HFFc6 (cell line): Measurements from ENCODE around the gene IFT25. TPM values are rescaled to one million over a fixed set of nuclear protein-coding genes. Genes with fewer than 3 reads are reported as not detected.
A peak's percentile ranks its signal among the peaks of the same experiment; 100 is the strongest.

Source experiments
- DNase-seq: peaks from one replicate; pipeline ENCODE4 v3.0.0-alpha.2; 2018
- H3K27ac Mint-ChIP-seq: 2 replicates; pipeline ENCODE4 v1.8.0; 2020; ENCODE audit warnings: mild to moderate bottlenecking, mixed read lengths
- H3K27me3 Mint-ChIP-seq: 2 replicates; pipeline ENCODE4 v1.8.0; 2021; ENCODE audit warnings: mild to moderate bottlenecking, moderate library complexity, mixed read lengths; ENCODE audit not compliant: insufficient read depth
- H3K36me3 Mint-ChIP-seq: 2 replicates; pipeline ENCODE4 v1.8.0; 2021; ENCODE audit warnings: low read depth, mixed read lengths
- H3K4me1 Mint-ChIP-seq: 2 replicates; pipeline ENCODE4 v1.8.0; 2020; ENCODE audit warnings: low read depth, mixed read lengths
- H3K4me3 Mint-ChIP-seq: 2 replicates; pipeline ENCODE4 v1.8.0; 2020; ENCODE audit warnings: mild to moderate bottlenecking, moderate library complexity, mixed read lengths
- H3K9me3 Mint-ChIP-seq: 2 replicates; pipeline ENCODE4 v1.8.0; 2020; ENCODE audit warnings: mild to moderate bottlenecking, mixed read lengths
- total RNA-seq, 6 experiments: library from RNA; stranded (reverse); fragmentation: NEBNext Ultra II Directional; extraction: Animal tissue kit (Norgen Biotek cat#: 25700); gene quantifications; 2 replicates in 1 of 6; 3 replicates in 5 of 6; pipeline ENCODE4 v1.2.3, GENCODE V29; 2021
- TF ChIP-seq, protein P1 (sequence below): fragments of 200-600 bp; sonication (generic); IDR thresholded peaks from 2 replicates; pipeline ENCODE4 v1.5.0; 2021; ENCODE audit warnings: antibody characterized with exemption, mild to moderate bottlenecking

The IFT25 gene
- total RNA-seq, 6 experiments from 2014 or later, result 20.9 to 36.9 (median 35.1) TPM

DNA sequence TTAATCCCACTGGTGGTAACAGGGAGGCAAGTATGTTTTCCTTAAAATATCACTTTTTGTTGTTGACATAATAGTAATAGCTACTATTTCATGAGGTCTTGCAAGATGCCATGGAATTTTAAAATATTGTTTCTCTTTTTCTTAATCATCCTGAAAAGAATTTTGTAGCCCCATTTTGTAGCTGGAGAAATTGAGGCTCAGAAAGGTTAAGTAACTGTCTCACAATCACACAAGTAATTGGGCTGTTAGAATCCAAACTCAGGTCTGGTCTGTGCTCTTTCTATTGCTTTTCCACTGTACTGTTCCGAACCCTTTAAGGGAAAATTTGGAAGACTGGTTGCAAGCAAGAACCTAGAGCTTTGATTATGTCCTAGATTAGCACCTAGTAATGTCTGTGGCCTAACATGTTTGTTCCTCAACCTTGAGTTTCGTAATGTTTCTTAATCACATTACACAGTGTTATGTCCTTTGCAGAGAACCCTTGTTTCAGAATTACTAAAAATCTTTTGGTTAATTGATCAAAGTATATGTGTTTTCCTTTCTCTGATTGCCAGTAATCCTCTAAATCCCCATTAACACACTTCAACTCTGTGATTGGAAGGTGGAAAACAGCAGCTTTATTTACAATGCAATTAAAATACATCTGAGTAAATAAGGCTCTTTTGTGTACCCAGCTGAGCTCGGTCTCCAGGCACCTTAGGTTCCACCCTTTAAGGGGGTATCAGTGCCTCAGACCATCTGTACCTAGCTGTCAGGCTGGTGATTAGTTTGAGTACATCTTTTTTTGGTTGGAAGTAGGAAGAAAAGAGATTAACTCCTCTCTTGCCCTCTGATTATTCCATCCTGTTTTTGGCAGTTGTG is 11.0 kb upstream of the IFT25 start:
- Mint-ChIP-seq H3K9me3 (no peaks in the 10 kb centered on the region), H3K4me1 (peaks cover 27% of the 10 kb centered on the region), H3K36me3 (peaks cover 23% of the 10 kb centered on the region), H3K4me3 (peak overlapping the region; percentile 73), H3K27ac (peak overlapping the region; percentile 96), H3K27me3 (no peaks in the 10 kb centered on the region)
- TF ChIP-seq, protein P1, sequence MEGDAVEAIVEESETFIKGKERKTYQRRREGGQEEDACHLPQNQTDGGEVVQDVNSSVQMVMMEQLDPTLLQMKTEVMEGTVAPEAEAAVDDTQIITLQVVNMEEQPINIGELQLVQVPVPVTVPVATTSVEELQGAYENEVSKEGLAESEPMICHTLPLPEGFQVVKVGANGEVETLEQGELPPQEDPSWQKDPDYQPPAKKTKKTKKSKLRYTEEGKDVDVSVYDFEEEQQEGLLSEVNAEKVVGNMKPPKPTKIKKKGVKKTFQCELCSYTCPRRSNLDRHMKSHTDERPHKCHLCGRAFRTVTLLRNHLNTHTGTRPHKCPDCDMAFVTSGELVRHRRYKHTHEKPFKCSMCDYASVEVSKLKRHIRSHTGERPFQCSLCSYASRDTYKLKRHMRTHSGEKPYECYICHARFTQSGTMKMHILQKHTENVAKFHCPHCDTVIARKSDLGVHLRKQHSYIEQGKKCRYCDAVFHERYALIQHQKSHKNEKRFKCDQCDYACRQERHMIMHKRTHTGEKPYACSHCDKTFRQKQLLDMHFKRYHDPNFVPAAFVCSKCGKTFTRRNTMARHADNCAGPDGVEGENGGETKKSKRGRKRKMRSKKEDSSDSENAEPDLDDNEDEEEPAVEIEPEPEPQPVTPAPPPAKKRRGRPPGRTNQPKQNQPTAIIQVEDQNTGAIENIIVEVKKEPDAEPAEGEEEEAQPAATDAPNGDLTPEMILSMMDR, result no peak
- DNase-seq, result no peak

DNA sequence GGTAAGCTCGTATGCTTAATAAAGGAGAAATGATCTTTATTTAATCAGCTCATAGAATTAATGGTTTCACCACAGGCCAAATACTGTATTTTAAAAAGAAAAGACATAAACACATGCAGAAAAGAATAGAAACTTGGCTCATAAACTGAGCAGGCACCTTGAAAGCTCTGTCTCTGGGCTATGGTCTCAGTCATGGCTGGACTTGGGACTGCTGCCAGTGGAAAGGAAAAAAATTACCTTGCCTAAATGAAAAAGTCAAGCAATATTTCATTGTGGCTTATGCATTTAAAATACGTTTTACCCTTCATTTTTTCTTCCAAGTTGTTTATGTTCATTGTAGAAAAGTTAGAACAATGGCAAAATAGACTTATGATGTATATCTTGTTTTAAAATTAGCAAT is 8.6 kb upstream of the IFT25 start:
- Mint-ChIP-seq H3K4me1 (peaks cover 49% of the 10 kb centered on the region), H3K36me3 (peaks cover 23% of the 10 kb centered on the region), H3K27ac (no peak overlapping the region), H3K27me3 (no peaks in the 10 kb centered on the region), H3K9me3 (no peaks in the 10 kb centered on the region), H3K4me3 (no peak overlapping the region)
- TF ChIP-seq, protein P1, result no peak
- DNase-seq, result no peak

DNA sequence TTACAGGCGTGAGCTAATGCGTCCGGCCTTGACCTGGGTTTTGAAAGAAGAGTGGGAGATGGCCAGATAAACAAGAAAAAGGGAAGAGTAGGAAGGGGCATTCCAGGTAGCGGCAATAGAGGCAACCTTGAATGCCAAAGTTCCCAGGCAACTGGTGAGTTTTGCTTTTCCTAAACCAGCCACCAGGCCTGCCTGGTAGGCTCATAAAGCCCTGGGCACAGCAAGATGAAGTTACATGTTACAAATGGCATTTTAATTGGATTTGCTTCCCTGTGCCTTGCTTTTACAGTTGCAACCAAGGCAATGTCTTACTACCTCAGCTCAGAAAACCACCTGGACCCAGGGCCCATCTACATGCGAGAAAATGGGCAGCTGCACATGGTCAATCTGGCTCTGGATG is 6.2 kb upstream of the IFT25 start:
- H3K27ac Mint-ChIP-seq, result no peak overlapping the region
- peaks cover 18% of the 10 kb centered on the region for H3K36me3 Mint-ChIP-seq
- no peaks in the 10 kb centered on the region; the same call in 1 of the 2 replicates for H3K27me3 Mint-ChIP-seq
- no peak overlapping the region for H3K4me3 Mint-ChIP-seq
- peaks cover 55% of the 10 kb centered on the region for H3K4me1 Mint-ChIP-seq
- DNase-seq, result no peak
- TF ChIP-seq, protein P1, result no peak
- H3K9me3 Mint-ChIP-seq, result no peaks in the 10 kb centered on the region

DNA sequence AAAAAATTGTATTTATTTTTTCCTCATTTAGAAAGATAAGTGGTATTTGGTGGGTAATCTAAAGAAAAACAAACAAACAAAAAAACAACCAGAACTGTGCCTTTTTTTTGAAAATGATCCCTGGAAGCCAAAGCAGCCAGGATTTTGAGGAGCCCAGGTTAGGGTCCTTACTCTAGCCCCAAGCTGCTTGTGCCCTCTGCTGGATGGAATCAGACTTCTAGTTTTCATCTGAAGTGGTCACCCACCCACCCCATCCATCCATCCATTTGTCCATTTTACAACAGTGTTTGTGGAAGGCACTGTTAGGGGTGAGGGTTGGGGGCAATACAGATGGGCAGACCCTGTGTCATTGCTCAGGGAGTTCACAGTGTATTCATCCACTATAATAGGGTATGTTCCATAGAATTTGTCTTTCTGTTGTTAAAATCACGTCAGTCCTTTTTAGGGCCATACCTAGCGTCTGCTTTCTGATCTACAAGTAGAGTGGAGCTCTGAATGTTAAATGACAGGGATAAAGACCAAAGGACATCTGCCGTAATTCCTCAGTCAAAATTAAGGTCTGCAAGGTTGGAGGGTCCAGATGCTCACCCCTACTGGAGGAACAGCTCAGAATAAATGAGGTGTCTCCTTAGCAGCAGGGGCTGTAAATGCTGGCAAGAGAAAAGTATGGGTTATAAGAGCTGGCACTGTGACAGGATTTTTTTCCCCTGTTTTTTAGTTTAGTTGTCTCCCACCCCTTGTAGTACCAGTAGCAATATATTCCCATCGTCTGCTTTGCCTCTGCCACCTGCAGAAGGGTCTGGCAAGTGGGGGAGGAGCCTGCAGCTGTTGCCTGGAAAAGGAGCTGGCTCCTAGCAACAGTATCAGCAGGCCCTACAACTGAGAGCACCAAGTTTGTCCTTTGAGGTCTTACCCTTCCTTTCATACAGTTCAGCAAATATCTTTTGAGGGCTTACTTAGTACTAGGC is 3.8 kb upstream of the IFT25 start:
- H3K9me3 Mint-ChIP-seq, result no peaks in the 10 kb centered on the region
- TF ChIP-seq, protein P1, result peak; percentile 82
- H3K4me1 Mint-ChIP-seq, result peaks cover 52% of the 10 kb centered on the region
- no peak overlapping the region for H3K4me3 Mint-ChIP-seq
- no peak for DNase-seq
- no peaks in the 10 kb centered on the region; the same call in 1 of the 2 replicates for H3K27me3 Mint-ChIP-seq
- H3K27ac Mint-ChIP-seq, result peak overlapping the region; percentile 65
- peaks cover 20% of the 10 kb centered on the region for H3K36me3 Mint-ChIP-seq

DNA sequence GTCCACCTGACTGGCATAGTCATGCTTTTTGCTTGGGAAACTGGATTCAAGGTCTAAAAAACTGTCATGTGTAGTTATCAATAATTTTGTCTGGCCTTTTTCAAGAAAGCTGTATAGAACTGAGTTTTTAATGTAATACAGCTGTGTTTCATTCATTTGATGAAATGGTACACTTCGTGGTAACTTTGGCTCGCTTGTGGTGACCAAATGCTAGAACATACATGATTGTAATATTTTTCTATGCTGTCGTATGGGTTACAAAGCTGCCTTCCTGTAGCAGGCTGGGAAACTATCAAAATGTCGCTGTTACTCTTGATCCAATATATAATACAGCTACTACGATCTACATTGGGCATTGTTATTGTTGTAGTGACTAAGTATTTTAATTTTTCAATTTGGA is 2.8 kb upstream of the IFT25 start:
- Mint-ChIP-seq H3K4me3 (peak overlapping the region; percentile 97), H3K36me3 (peaks cover 20% of the 10 kb centered on the region), H3K4me1 (peaks cover 60% of the 10 kb centered on the region), H3K9me3 (no peaks in the 10 kb centered on the region), H3K27me3 (no peaks in the 10 kb centered on the region; the same call in 1 of the 2 replicates), H3K27ac (peak overlapping the region; percentile 72; the same call in 1 of the 2 replicates)
- TF ChIP-seq, protein P1, result no peak
- no peak for DNase-seq
